Stimulated activated CD8-positive, alpha-beta memory T cell treated with anti-CD3 and anti-CD28 coated beads, Interleukin-2, amount 100 ng/mL, for 1 hour (primary cell): ENCODE results near the gene CAPN5.

Experiments used
- DNase-seq, 2 donors: peaks; one replicate each; pipeline ENCODE4 v3.0.0-alpha.2; 2020; ENCODE audit warnings: low read depth in 2 of 2

Gene CAPN5

GRCh38 chr11:77063861-77064260 lies 2.9 kb upstream of the CAPN5 start:
- DNase-seq: no peak

GRCh38 chr11:77064648-77065217 lies 2.0 kb upstream of the CAPN5 start:
- no peak for DNase-seq

GRCh38 chr11:77065878-77066228 lies 918 bp upstream of the CAPN5 start:
- no peak for DNase-seq

GRCh38 chr11:77067861-77068443 lies 1.2 kb downstream of the CAPN5 start:
- no peak for DNase-seq

- no peak for DNase-seq
These were observed 1.9 kb downstream of the CAPN5 start for GRCh38 chr11:77068457-77069335.

- DNase-seq: no peak
These were observed 2.7 kb downstream of the CAPN5 start for GRCh38 chr11:77069336-77069968.

- no peak for DNase-seq
These were observed 3.3 kb downstream of the CAPN5 start for GRCh38 chr11:77069969-77070582.

GRCh38 chr11:77071077-77071476 lies 4.3 kb downstream of the CAPN5 start:
- no peak for DNase-seq

GRCh38 chr11:77071671-77072605 lies 5.2 kb downstream of the CAPN5 start:
- no peak for DNase-seq

GRCh38 chr11:77072851-77073327 lies 6.1 kb downstream of the CAPN5 start:
- DNase-seq: no peak

GRCh38 chr11:77073328-77074001 lies 6.7 kb downstream of the CAPN5 start:
- DNase-seq: no peak

- DNase-seq: no peak
These were observed 7.4 kb downstream of the CAPN5 start for GRCh38 chr11:77074205-77074604.

- DNase-seq: no peak
These were observed 8.0 kb downstream of the CAPN5 start for GRCh38 chr11:77074626-77075221.

GRCh38 chr11:77075425-77075905 lies 8.7 kb downstream of the CAPN5 start:
- DNase-seq: no peak

GRCh38 chr11:77079666-77080065 lies 12.9 kb downstream of the CAPN5 start:
- no peak for DNase-seq

GRCh38 chr11:77080643-77081210 lies 14.0 kb downstream of the CAPN5 start:
- DNase-seq: no peak

GRCh38 chr11:77081381-77081851 lies 14.6 kb downstream of the CAPN5 start:
- no peak for DNase-seq

- no peak for DNase-seq
These were observed 15.4 kb downstream of the CAPN5 start for GRCh38 chr11:77081976-77082836.
